ENCODE data around the gene FADS1. TPM values are rescaled to one million over a fixed set of nuclear protein-coding genes. Genes with fewer than 3 reads are reported as not detected.

The FADS1 gene
- total RNA-seq, 4 donors from 2014 or later = 25.4 to 209 (median 62.5) TPM

- H3K36me3 ChIP-seq = peaks cover 0 to 37% of the 10 kb centered on the region in 2 donors
- no peak overlapping the region for H3K4me3 ChIP-seq
- in situ Hi-C loops (cut with MboI; ENCODE audit: low sequenced_read_pairs in 4 of 4) = loop anchor here in 1 of 4 donors (25.0 kb wide), 1 partner anchor 528 kb away; no protein-coding TSS in a partner anchor
- no peak overlapping the region for H3K27ac ChIP-seq
- H3K27me3 ChIP-seq = no peaks in the 10 kb centered on the region
- no peaks in the 10 kb centered on the region for H3K9me3 ChIP-seq
- DNase-seq (no peak), ATAC-seq (no peak)
- H3K4me1 ChIP-seq = no peaks in the 10 kb centered on the region
- intact Hi-C loops (cut with DNase I; ENCODE audit: low total_unique reads) = no loop called here
- TF ChIP-seq CTCF (IDR thresholded peaks at IDR 0.05 in 4 of 5, conservative IDR thresholded peaks at IDR 0.05 in 1 of 5) = no peak
- TF ChIP-seq POLR2A (IDR thresholded peaks at IDR 0.05) = no peak
Observed at GRCh38 chr11:61784506-61784805, 32.3 kb downstream of the FADS1 start.

GRCh38 chr11:61783717-61784505, 32.9 kb downstream of the FADS1 start:
- H3K4me1 ChIP-seq = no peaks in the 10 kb centered on the region
- intact Hi-C loops (cut with DNase I; ENCODE audit: low total_unique reads) (no loop called here), in situ Hi-C loops (cut with MboI; ENCODE audit: low sequenced_read_pairs in 4 of 4) (loop anchor here in 1 of 4 donors (25.0 kb wide), 1 partner anchor 528 kb away; no protein-coding TSS in a partner anchor)
- H3K36me3 ChIP-seq = peaks cover 0 to 31% of the 10 kb centered on the region in 2 donors
- TF ChIP-seq CTCF (IDR thresholded peaks at IDR 0.05 in 4 of 5, conservative IDR thresholded peaks at IDR 0.05 in 1 of 5) (no peak), POLR2A (IDR thresholded peaks at IDR 0.05) (no peak)
- DNase-seq (no peak), ATAC-seq (no peak)
- H3K27ac ChIP-seq = no peak overlapping the region
- H3K4me3 ChIP-seq = no peak overlapping the region
- H3K27me3 ChIP-seq = no peaks in the 10 kb centered on the region
- H3K9me3 ChIP-seq = no peaks in the 10 kb centered on the region

GRCh38 chr11:61782841-61783240, 34.0 kb downstream of the FADS1 start:
- in situ Hi-C loops (cut with MboI; ENCODE audit: low sequenced_read_pairs in 4 of 4) (loop anchor here in 1 of 4 donors (25.0 kb wide), 1 partner anchor 529 kb away; no protein-coding TSS in a partner anchor), intact Hi-C loops (cut with DNase I; ENCODE audit: low total_unique reads) (no loop called here)
- Histone ChIP-seq H3K9me3 (no peaks in the 10 kb centered on the region), H3K27ac (no peak overlapping the region), H3K4me1 (no peaks in the 10 kb centered on the region), H3K36me3 (peaks cover 0 to 20% of the 10 kb centered on the region in 2 donors), H3K4me3 (no peak overlapping the region), H3K27me3 (no peaks in the 10 kb centered on the region)
- TF ChIP-seq CTCF (IDR thresholded peaks at IDR 0.05 in 4 of 5, conservative IDR thresholded peaks at IDR 0.05 in 1 of 5) = no peak
- DNase-seq (no peak), ATAC-seq (no peak)

- peaks cover 0 to 15% of the 10 kb centered on the region in 2 donors for H3K36me3 ChIP-seq
- intact Hi-C loops (cut with DNase I; ENCODE audit: low total_unique reads) = no loop called here
- H3K4me1 ChIP-seq = peaks cover 0 to 5% of the 10 kb centered on the region in 2 donors
- TF ChIP-seq CTCF (IDR thresholded peaks at IDR 0.05 in 4 of 5, conservative IDR thresholded peaks at IDR 0.05 in 1 of 5) (no peak), POLR2A (IDR thresholded peaks at IDR 0.05) (no peak)
- H3K27ac ChIP-seq = no peak overlapping the region
- no peak overlapping the region for H3K4me3 ChIP-seq
- ATAC-seq = no peak
- DNase-seq = no peak
- in situ Hi-C loops (cut with MboI; ENCODE audit: low sequenced_read_pairs in 4 of 4) = loop anchor here in 1 of 4 donors (25.0 kb wide), 1 partner anchor 530 kb away; no protein-coding TSS in a partner anchor
- no peaks in the 10 kb centered on the region for H3K9me3 ChIP-seq
- no peaks in the 10 kb centered on the region for H3K27me3 ChIP-seq
Observed at GRCh38 chr11:61782299-61782698, 34.5 kb downstream of the FADS1 start.

Data from gastrocnemius medialis (tissue), 4 donors.